Endothelial cell (in vitro differentiated cells): ENCODE data around the gene TMCC1. TPM values are rescaled to one million over a fixed set of nuclear protein-coding genes. Genes with fewer than 3 reads are reported as not detected.
"Not testable (repeated sequence)": the region's sequence is repeated elsewhere in the genome, so short reads cannot be mapped to it uniquely, and the experiment has no call there.

ENCODE experiments used
- DNase-seq: peaks from one replicate; pipeline ENCODE4 v3.0.0; 2021; ENCODE audit warnings: low spot score
- H3K27ac Mint-ChIP-seq: one replicate; pipeline ENCODE4 v1.8.0; 2021; ENCODE audit warnings: mixed read lengths, inconsistent platforms; ENCODE audit not compliant: unreplicated experiment
- H3K27me3 Mint-ChIP-seq: one replicate; pipeline ENCODE4 v1.8.0; 2021; ENCODE audit warnings: mild to moderate bottlenecking, moderate library complexity, mixed read lengths, inconsistent platforms; ENCODE audit not compliant: unreplicated experiment
- H3K36me3 Mint-ChIP-seq: one replicate; pipeline ENCODE4 v1.8.0; 2021; ENCODE audit warnings: mild to moderate bottlenecking, low read depth, mixed read lengths, inconsistent platforms; ENCODE audit not compliant: unreplicated experiment
- H3K4me1 Mint-ChIP-seq: one replicate; pipeline ENCODE4 v1.8.0; 2021; ENCODE audit warnings: mild to moderate bottlenecking, mixed read lengths, inconsistent platforms; ENCODE audit not compliant: unreplicated experiment
- H3K4me3 Mint-ChIP-seq: one replicate; pipeline ENCODE4 v1.8.0; 2021; ENCODE audit warnings: mild to moderate bottlenecking, mixed read lengths, inconsistent platforms; ENCODE audit not compliant: unreplicated experiment
- H3K9me3 Mint-ChIP-seq: one replicate; pipeline ENCODE4 v1.8.0; 2021; ENCODE audit warnings: mixed read lengths, inconsistent platforms; ENCODE audit not compliant: unreplicated experiment
- CTCF ChIP-seq: fragments of 200-600 bp; sonication (generic); IDR thresholded peaks from one replicate; pipeline ENCODE4 v1.5.0; 2021; ENCODE audit warnings: antibody characterized with exemption; ENCODE audit not compliant: unreplicated experiment
- total RNA-seq: library from RNA; stranded (reverse); fragmentation: NEBNext Ultra II Directional; extraction: Animal tissue kit (Norgen Biotek cat#: 25700); gene quantifications from one replicate; pipeline ENCODE4 v1.2.1, GENCODE V29; 2021; ENCODE audit not compliant: unreplicated experiment

Gene TMCC1
- total RNA-seq, 1 donor from 2014 or later = 50.9 TPM

- no peaks in the 10 kb centered on the region for H3K9me3 Mint-ChIP-seq
- H3K4me1 Mint-ChIP-seq = peaks cover 10% of the 10 kb centered on the region
- TF ChIP-seq CTCF = no peak
- H3K27me3 Mint-ChIP-seq = no peaks in the 10 kb centered on the region
- no peak for DNase-seq
- peaks cover 9% of the 10 kb centered on the region for H3K36me3 Mint-ChIP-seq
- no peak overlapping the region for H3K4me3 Mint-ChIP-seq
- no peak overlapping the region for H3K27ac Mint-ChIP-seq
Measured at GRCh38 chr3:129865806-129866205, 27.7 kb downstream of the TMCC1 start.

GRCh38 chr3:129864519-129864918 is 29.0 kb downstream of the TMCC1 start:
- no peak for DNase-seq
- Mint-ChIP-seq H3K4me1 (peaks cover 10% of the 10 kb centered on the region), H3K27me3 (no peaks in the 10 kb centered on the region), H3K27ac (no peak overlapping the region), H3K36me3 (peaks cover 9% of the 10 kb centered on the region), H3K9me3 (no peaks in the 10 kb centered on the region), H3K4me3 (no peak overlapping the region)
- TF ChIP-seq CTCF = no peak

- TF ChIP-seq CTCF = no peak
- H3K4me3 Mint-ChIP-seq = no peak overlapping the region
- H3K4me1 Mint-ChIP-seq = peaks cover 2% of the 10 kb centered on the region
- H3K27ac Mint-ChIP-seq = no peak overlapping the region
- H3K36me3 Mint-ChIP-seq = peaks cover 12% of the 10 kb centered on the region
- DNase-seq = no peak
- H3K27me3 Mint-ChIP-seq = no peaks in the 10 kb centered on the region
- no peaks in the 10 kb centered on the region for H3K9me3 Mint-ChIP-seq
Measured at GRCh38 chr3:129859272-129859671, 34.2 kb downstream of the TMCC1 start.

GRCh38 chr3:129857899-129858298 is 35.6 kb downstream of the TMCC1 start:
- peaks cover 2% of the 10 kb centered on the region for H3K4me1 Mint-ChIP-seq
- TF ChIP-seq CTCF = no peak
- H3K27ac Mint-ChIP-seq = no peak overlapping the region
- no peak for DNase-seq
- no peaks in the 10 kb centered on the region for H3K27me3 Mint-ChIP-seq
- no peaks in the 10 kb centered on the region for H3K9me3 Mint-ChIP-seq
- no peak overlapping the region for H3K4me3 Mint-ChIP-seq
- H3K36me3 Mint-ChIP-seq = peaks cover 13% of the 10 kb centered on the region

- peaks cover 19% of the 10 kb centered on the region for H3K36me3 Mint-ChIP-seq
- H3K9me3 Mint-ChIP-seq, H3K4me1 Mint-ChIP-seq, DNase-seq, H3K27ac Mint-ChIP-seq, H3K4me3 Mint-ChIP-seq, H3K27me3 Mint-ChIP-seq: not testable (repeated sequence)
Measured at GRCh38 chr3:129856790-129857189, 36.7 kb downstream of the TMCC1 start.
